ENCODE data around the gene U2AF1L4.
A peak's percentile ranks its signal among the peaks of the same experiment; 100 is the strongest.

Gene U2AF1L4

DNA sequence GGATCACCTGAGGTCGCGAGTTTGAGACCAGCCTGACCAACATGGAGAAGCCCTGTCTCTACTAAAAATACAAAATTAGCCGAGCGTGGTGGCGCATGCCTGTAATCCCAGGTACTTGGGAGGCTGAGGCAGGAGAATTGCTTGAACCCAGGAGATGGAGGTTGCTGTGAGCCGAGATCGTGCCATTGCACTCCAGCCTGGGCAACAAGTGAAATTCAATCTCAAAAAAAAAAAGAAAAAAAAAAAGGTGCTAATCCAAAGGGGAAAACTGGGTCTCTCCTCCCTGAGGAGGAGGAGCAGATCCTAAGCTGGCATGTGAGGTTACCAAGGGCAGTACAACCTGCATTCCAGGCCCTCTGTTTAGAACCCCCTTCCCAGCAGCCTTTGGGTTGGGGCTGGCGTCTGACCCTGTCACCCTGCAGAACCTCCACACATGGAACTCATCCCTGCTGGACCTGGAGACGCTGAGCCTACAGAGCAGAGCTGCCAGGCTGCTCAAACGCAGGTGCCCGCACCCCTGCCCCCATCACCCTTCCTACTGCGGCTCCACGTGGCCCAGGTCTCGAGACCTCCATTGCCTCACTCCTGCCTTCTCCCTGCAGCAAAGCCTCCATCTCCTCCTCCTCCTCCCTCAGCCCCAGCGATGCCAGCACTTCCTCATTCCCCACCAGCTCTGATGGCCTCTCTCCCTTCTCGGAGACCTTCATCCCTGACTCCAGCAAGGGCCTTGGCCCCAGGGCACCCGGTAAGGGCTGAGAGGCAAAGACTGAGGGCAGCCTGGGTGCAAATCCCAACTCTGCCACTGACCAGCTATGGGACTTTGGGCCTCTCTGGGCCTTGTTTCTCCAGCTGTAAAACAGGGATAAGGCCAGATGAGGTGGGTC lies 19.5 kb upstream of the U2AF1L4 start:
- no peak overlapping the region for H3K4me3 ChIP-seq (ENCODE audit: low read length)
- DNase-seq (ENCODE audit: low read depth), result no peak
- TF ChIP-seq, protein P1, sequence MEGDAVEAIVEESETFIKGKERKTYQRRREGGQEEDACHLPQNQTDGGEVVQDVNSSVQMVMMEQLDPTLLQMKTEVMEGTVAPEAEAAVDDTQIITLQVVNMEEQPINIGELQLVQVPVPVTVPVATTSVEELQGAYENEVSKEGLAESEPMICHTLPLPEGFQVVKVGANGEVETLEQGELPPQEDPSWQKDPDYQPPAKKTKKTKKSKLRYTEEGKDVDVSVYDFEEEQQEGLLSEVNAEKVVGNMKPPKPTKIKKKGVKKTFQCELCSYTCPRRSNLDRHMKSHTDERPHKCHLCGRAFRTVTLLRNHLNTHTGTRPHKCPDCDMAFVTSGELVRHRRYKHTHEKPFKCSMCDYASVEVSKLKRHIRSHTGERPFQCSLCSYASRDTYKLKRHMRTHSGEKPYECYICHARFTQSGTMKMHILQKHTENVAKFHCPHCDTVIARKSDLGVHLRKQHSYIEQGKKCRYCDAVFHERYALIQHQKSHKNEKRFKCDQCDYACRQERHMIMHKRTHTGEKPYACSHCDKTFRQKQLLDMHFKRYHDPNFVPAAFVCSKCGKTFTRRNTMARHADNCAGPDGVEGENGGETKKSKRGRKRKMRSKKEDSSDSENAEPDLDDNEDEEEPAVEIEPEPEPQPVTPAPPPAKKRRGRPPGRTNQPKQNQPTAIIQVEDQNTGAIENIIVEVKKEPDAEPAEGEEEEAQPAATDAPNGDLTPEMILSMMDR (conservative IDR thresholded peaks at IDR 0.05; ENCODE audit: low read depth, low read length), result no peak

DNA sequence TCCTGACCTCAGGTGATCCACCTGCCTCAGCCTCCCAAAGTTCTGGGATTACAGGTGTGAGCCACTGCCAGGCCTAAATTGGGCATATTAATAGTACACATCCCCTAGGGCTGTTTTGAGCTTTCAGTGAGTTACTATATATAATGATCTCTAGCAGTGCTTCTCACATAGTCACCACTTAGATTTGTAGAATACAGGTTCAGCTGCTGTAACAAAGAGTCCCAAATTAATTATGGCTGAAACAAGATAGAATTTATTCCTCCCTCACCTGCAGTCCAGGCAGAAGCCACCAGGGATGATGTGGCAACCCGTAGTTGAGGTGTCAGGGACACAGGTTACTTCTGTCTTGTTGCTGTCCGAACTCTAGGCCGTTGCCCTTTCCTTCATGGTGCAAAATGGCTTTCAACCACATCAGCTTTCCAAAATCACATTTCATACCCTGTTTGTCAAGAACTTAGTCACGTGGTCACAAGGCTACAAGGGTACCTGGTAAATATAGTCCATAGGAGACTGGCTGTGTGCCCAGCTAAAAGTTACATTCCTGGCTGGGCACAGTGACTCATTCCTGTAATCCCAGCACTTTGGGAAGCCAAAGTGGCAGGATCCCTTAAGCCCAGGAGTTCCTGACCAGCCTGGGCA lies 15.6 kb upstream of the U2AF1L4 start:
- DNase-seq (ENCODE audit: low read depth), result no peak
- TF ChIP-seq, protein P1 (conservative IDR thresholded peaks at IDR 0.05; ENCODE audit: low read depth, low read length), result no peak
- no peak overlapping the region for H3K4me3 ChIP-seq (ENCODE audit: low read length)

DNA sequence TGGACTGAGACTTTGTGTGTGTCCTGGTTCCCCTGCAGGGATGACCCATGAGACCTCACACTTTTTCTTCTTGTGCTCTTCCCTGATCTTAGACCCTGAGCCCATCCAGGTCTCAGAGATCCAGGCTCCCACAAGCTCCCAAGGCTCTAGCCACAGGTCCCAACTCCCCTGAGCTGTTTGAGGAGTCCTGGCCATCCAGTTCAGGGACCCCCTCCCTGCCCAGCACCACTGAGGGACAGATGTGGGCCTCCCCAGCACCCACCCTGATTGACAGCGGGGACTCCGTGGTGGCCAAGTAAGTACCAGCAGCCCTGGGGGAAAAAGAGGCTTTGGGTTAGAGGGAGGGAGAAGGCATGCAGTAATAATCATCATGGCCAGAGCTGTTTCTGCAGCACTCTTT lies 14.5 kb upstream of the U2AF1L4 start:
- no peak for DNase-seq (ENCODE audit: low read depth)
- no peak overlapping the region for H3K4me3 ChIP-seq (ENCODE audit: low read length)

DNA sequence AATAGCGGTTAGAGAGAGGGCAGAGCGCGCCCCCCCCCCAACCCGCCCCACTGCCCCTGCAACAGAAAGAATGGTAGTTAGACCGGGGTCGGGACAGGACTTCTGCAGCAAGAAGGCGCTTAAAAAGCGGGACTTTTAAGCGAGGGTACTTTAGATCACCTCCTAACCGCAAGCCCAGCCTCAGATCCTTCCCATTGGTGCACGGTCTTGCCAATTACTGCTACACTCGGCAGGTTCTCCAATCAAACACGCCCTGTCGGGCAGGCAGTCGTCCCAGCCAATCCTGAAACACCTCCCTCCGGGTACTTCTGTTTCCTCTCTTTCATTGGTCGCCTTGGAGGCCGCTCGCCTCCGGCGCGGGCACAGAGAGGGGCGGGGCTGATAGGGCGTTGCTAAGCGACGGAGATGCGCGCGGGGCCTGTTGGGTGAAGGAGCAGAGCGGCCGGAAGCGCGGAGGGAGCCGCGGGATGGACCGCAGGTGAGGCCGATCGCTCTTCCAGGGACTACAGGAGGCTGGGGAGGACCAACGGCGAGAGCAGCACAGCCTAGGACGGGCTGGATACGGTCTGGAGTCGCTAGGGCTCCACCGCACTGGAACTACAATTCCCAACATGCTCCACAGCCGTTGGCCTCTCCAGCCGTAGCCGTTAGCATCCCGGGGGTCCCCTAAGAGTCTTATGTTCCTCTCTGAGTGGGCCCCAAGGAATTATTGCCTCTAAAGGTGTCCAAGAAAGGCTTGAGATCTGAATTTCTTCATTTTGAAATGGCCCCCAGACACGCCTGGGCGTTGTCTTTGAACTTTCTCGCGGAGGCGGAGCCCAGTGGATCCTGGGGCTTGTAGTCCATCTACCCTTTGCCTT lies 12.8 kb upstream of the U2AF1L4 start, which contains the start of gene PROSER3:
Gene PROSER3, plus strand, starts transcription at position 428 of the 860 bp plus-strand sequence. Its CDS starts 40 bp downstream, at position 468.
- TF ChIP-seq, protein P1 (conservative IDR thresholded peaks at IDR 0.05; ENCODE audit: low read depth, low read length), result no peak
- H3K4me3 ChIP-seq (ENCODE audit: low read length), result peak within 1 kb of the TSS; percentile 83
- DNase-seq (ENCODE audit: low read depth), result peak; percentile 99

More for the DNA sequence above, 14.5 kb upstream of the U2AF1L4 start:
- TF ChIP-seq, protein P1 (conservative IDR thresholded peaks at IDR 0.05; ENCODE audit: low read depth, low read length), result no peak

DNA sequence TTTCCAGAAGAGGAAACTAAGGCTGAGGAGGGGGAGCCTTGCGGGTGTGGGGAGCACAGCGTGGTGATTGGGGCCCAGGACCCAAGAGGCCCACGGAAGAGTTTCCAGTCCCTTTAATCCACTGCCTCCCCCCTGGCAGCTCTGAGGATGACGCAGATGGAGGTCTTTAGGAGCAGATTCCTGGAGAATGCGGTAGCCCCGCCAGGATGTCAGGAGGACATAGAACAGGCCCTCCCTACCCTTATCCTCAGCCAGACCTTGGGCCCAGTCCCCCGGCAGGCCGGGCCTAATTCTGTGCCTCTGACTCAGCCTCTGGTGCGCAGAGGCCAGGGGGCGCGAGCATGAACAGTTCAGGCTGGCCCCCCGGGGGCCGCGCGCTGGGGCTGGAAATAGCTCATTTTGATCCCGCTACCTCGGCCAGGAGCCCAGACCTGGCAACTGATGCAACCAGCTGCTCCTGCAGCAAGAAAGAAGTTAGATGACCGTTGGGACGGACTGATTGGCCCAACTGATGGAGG lies 12.1 kb upstream of the U2AF1L4 start:
- TF ChIP-seq, protein P1 (conservative IDR thresholded peaks at IDR 0.05; ENCODE audit: low read depth, low read length), result peak; percentile 12
- peak; percentile 78 for DNase-seq (ENCODE audit: low read depth)
- H3K4me3 ChIP-seq (ENCODE audit: low read length), result peak overlapping the region; percentile 83

DNA sequence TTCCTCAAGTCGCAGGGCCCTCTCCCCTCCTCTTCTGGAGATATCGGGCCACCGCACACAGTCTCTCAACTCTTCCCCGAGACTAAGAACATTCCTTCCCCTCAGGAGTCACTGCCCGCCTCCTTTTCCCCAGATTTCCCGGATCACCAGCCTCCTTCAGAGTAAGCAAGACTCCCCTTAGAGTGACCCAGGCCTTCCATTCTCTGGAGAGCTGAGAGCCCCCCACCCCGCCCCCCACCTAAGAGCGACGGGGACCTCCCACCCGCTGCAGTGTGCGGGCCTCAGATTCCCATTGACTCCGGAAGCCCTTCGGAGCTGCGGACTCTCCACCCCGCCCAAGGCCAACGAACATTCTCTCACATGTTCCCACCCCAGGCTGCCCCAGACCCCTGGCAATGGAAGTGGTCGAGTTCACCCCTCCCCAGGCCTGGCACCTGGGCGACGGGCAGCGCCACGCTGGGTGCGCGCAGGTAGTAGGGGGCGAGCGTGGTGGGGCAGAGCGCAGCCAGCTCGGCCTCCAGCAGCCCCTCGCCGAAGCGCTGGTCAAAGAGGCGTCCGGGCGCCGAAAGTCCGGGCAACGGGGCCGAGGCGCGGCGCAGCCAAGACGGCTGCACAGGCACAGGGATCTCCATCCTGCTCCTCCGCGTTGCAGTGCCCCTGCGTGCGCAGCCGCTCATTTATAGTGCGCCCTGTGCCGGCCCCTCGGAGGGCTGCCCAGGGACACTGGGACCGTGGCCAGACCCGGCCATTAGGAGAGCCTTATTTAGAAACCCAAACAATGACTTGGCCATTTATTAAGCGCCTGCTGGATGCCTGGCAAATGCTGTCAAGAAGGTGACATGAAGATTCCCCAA lies 11.4 kb upstream of the U2AF1L4 start, which contains the start of gene HSPB6:
Gene HSPB6, minus strand, starts transcription at position 653 of the 854 bp plus-strand sequence. Its CDS starts 21 bp downstream, at position 632.
- TF ChIP-seq, protein P1 (conservative IDR thresholded peaks at IDR 0.05; ENCODE audit: low read depth, low read length), result no peak
- peak within 1 kb of the TSS; percentile 83 for H3K4me3 ChIP-seq (ENCODE audit: low read length)
- DNase-seq (ENCODE audit: low read depth), result no peak

Measured in retinal pigment epithelial cell (primary cell).